H1 (cell line): ENCODE data around the gene F8. TPM values are rescaled to one million over a fixed set of nuclear protein-coding genes. Genes with fewer than 3 reads are reported as not detected.

Source experiments
- CTCF ChIA-PET: fragments of 300-600 bp; sonication (Branson Sonifier 250); formaldehyde crosslinking; loops from one replicate; lab custom pipeline; 2021; ENCODE audit not compliant: partially characterized antibody; lab: Charles Lee
- POLR2A ChIA-PET: fragments of 300-600 bp; sonication (Branson Sonifier 250); formaldehyde crosslinking; loops from one replicate; lab custom pipeline; 2021; ENCODE audit warnings: inconsistent platforms; ENCODE audit not compliant: partially characterized antibody; lab: Charles Lee
- DNase-seq, 2 experiments: peaks; one replicate each; pipeline versions ENCODE4 v3.0.0 to v3.0.0-alpha.2; 2010 to 2022; ENCODE audit warnings: low spot score in 2 of 2, low read depth in 1 of 2, mixed read lengths in 1 of 2
- FAIRE-seq: peaks from 2 replicates; lab custom pipeline; 2011; peaks lifted over from hg19 to GRCh38; lab: Jason Lieb, UNC
- H2AFZ ChIP-seq: 2 replicates; pipeline ENCODE4 v1.8.1; 2012; ENCODE audit warnings: low read length, inconsistent platforms
- H2AK5ac ChIP-seq: 2 replicates; pipeline ENCODE4 v1.6.1; 2013; ENCODE audit warnings: low read depth, low read length
- H2BK120ac ChIP-seq: replicated peaks from 2 replicates; pipeline ENCODE3; 2013; ENCODE audit warnings: low read depth, low read length, inconsistent platforms
- H2BK12ac ChIP-seq: 2 replicates; pipeline ENCODE4 v1.6.1; 2013; ENCODE audit warnings: low read depth, low read length
- H2BK15ac ChIP-seq: 2 replicates; pipeline ENCODE4 v1.6.1; 2013; ENCODE audit warnings: low read length
- H2BK20ac ChIP-seq: 2 replicates; pipeline ENCODE4 v1.6.1; 2013; ENCODE audit warnings: low read length
- H2BK5ac ChIP-seq: 2 replicates; pipeline ENCODE4 v1.6.1; 2013; ENCODE audit warnings: low read depth, low read length
- H3K14ac ChIP-seq: 2 replicates; pipeline ENCODE4 v1.6.1; 2013; ENCODE audit warnings: inconsistent platforms; ENCODE audit not compliant: insufficient read length
- H3K18ac ChIP-seq: 2 replicates; pipeline ENCODE4 v1.6.1; 2013; ENCODE audit warnings: low read length; ENCODE audit errors: extremely low read depth
- H3K23ac ChIP-seq: 2 replicates; pipeline ENCODE4 v1.6.1; 2013; ENCODE audit warnings: inconsistent platforms; ENCODE audit not compliant: insufficient read length
- H3K23me2 ChIP-seq: 2 replicates; pipeline ENCODE4 v1.6.1; 2013; ENCODE audit warnings: low read depth, low read length
- H3K27ac ChIP-seq: 2 replicates; pipeline ENCODE4 v1.6.1; 2011; ENCODE audit warnings: low read depth, low read length, inconsistent platforms
- H3K27me3 ChIP-seq, 4 experiments: replicated peaks in 1 of 4; 1 replicate in 1 of 4; 2 replicates in 3 of 4; pipeline versions ENCODE4 v1.6.1 to v1.8.1; 2011 to 2013; ENCODE audit warnings: low read length in 3 of 4, mild to moderate bottlenecking in 3 of 4, inconsistent platforms in 2 of 4, mixed read lengths in 2 of 4, moderate library complexity in 1 of 4; ENCODE audit not compliant: control insufficient read depth in 3 of 4, insufficient read depth in 3 of 4; ENCODE audit errors: extremely low read depth in 1 of 4
- H3K36me3 ChIP-seq, 4 experiments: 2 replicates each; pipeline versions ENCODE4 v1.6.1 to v1.8.1; 2011 to 2013; ENCODE audit warnings: mild to moderate bottlenecking in 4 of 4, low read length in 3 of 4, moderate library complexity in 2 of 4, control low read depth in 1 of 4, inconsistent platforms in 1 of 4; ENCODE audit not compliant: insufficient read depth in 4 of 4, control insufficient read depth in 2 of 4
- H3K4ac ChIP-seq: replicated peaks from 2 replicates; pipeline ENCODE3; 2013; ENCODE audit warnings: low read length, low read depth, mixed read lengths, inconsistent platforms; ENCODE audit not compliant: insufficient read length
- H3K4me1 ChIP-seq, 4 experiments: replicated peaks in 1 of 4; 1 replicate in 1 of 4; 2 replicates in 3 of 4; pipeline versions ENCODE4 v1.6.1 to v1.8.1; 2011 to 2013; ENCODE audit warnings: low read length in 3 of 4, inconsistent platforms in 2 of 4, mixed read lengths in 1 of 4; ENCODE audit not compliant: insufficient read depth in 4 of 4, control insufficient read depth in 3 of 4
- H3K4me2 ChIP-seq, 2 experiments: 2 replicates each; pipeline versions ENCODE4 v1.6.1 to v1.8.1; 2011 to 2013; ENCODE audit warnings: low read depth in 2 of 2, low read length in 2 of 2, control low read depth in 1 of 2, inconsistent platforms in 1 of 2, mild to moderate bottlenecking in 1 of 2; ENCODE audit not compliant: insufficient read depth in 1 of 2
- H3K4me3 ChIP-seq, 4 experiments: fragments of 200-600, 300-600 bp in 1 of 4; sonication (generic), shearing (Covaris generic), sonication (Bioruptor Twin) in 1 of 4; 2 replicates each; pipeline versions ENCODE4 v1.5.1 to v1.8.1; 2011 to 2016; ENCODE audit warnings: low read length in 4 of 4, low read depth in 3 of 4, control low read depth in 2 of 4, inconsistent platforms in 2 of 4, mild to moderate bottlenecking in 2 of 4, mixed read lengths in 1 of 4, moderate library complexity in 1 of 4; ENCODE audit not compliant: insufficient read depth in 2 of 4; ENCODE audit errors: extremely low read depth in 1 of 4
- H3K56ac ChIP-seq: replicated peaks from 2 replicates; pipeline ENCODE3; 2013; ENCODE audit warnings: low read depth, mild to moderate bottlenecking, mixed read lengths, low read length, inconsistent platforms; ENCODE audit not compliant: insufficient read length
- H3K79me1 ChIP-seq: 2 replicates; pipeline ENCODE4 v1.6.1; 2013; ENCODE audit warnings: low read depth, low read length, control low read depth
- H3K79me2 ChIP-seq, 2 experiments: 2 replicates each; pipeline versions ENCODE4 v1.6.1 to v1.8.1; 2012 to 2013; ENCODE audit warnings: low read length in 2 of 2, mild to moderate bottlenecking in 2 of 2, inconsistent platforms in 1 of 2; ENCODE audit not compliant: insufficient read depth in 2 of 2, control insufficient read depth in 1 of 2
- H3K9ac ChIP-seq, 4 experiments: replicated peaks in 1 of 4; 1 replicate in 1 of 4; 2 replicates in 3 of 4; pipeline versions ENCODE4 v1.6.1 to v1.8.1; 2011 to 2013; ENCODE audit warnings: low read depth in 3 of 4, low read length in 3 of 4, control low read depth in 2 of 4, mild to moderate bottlenecking in 2 of 4, moderate library complexity in 2 of 4, inconsistent platforms in 1 of 4; ENCODE audit errors: extremely low read depth in 1 of 4
- H3K9me3 ChIP-seq, 2 experiments: 2 replicates each; pipeline versions ENCODE4 v1.6.1 to v1.8.1; 2012 to 2013; ENCODE audit warnings: mild to moderate bottlenecking in 2 of 2, moderate library complexity in 2 of 2, control low read depth in 1 of 2, inconsistent platforms in 1 of 2, low read depth in 1 of 2, low read length in 1 of 2, mixed read lengths in 1 of 2; ENCODE audit not compliant: insufficient read depth in 2 of 2
- H4K20me1 ChIP-seq, 2 experiments: replicated peaks in 1 of 2; 2 replicates each; pipeline versions ENCODE3 to v1.8.1; 2011 to 2013; ENCODE audit warnings: inconsistent platforms in 2 of 2, low read length in 2 of 2, mild to moderate bottlenecking in 1 of 2; ENCODE audit not compliant: insufficient read depth in 2 of 2, control insufficient read depth in 1 of 2
- H4K5ac ChIP-seq: 2 replicates; pipeline ENCODE4 v1.6.1; 2013; ENCODE audit warnings: low read length, low read depth, mixed read lengths, inconsistent platforms; ENCODE audit not compliant: insufficient read length
- H4K8ac ChIP-seq: 2 replicates; pipeline ENCODE4 v1.8.0; 2013; ENCODE audit warnings: mild to moderate bottlenecking, moderate library complexity, low read length, inconsistent platforms; ENCODE audit not compliant: insufficient read depth; ENCODE audit errors: extremely low read depth
- H4K91ac ChIP-seq: replicated peaks from 2 replicates; pipeline ENCODE3; 2013; ENCODE audit warnings: low read length, mixed read lengths, inconsistent platforms; ENCODE audit not compliant: insufficient read length
- ASH2L ChIP-seq: fragments of 200-600, 300-600 bp; sonication (generic); IDR thresholded peaks from one replicate; pipeline ENCODE4 v1.7.1; 2017; ENCODE audit warnings: low read length
- CHD1 ChIP-seq: IDR thresholded peaks from 2 replicates; pipeline ENCODE4 v1.6.1; 2012; ENCODE audit warnings: low read depth, low read length, improper control_type of control experiment
- EP300 ChIP-seq, 2 experiments: IDR thresholded peaks; 1 replicate in 1 of 2; 2 replicates in 1 of 2; pipeline ENCODE4 v1.6.1; 2011 to 2012; ENCODE audit warnings: low read depth in 2 of 2, low read length in 2 of 2, mild to moderate bottlenecking in 2 of 2, borderline replicate concordance in 1 of 2, inconsistent platforms in 1 of 2, moderate library complexity in 1 of 2
- GABPA ChIP-seq: IDR thresholded peaks from 2 replicates; pipeline ENCODE4 v1.6.1; 2011; ENCODE audit warnings: mild to moderate bottlenecking, low read length, moderate library complexity, borderline replicate concordance; ENCODE audit not compliant: insufficient read depth
- JUND ChIP-seq: IDR thresholded peaks from 2 replicates; pipeline ENCODE4 v1.6.1; 2011; ENCODE audit warnings: mild to moderate bottlenecking, improper control_type of control experiment, low read length
- POU5F1 ChIP-seq: IDR thresholded peaks from 2 replicates; pipeline ENCODE4 v1.6.1; 2011; ENCODE audit warnings: low read depth, mild to moderate bottlenecking, low read length, moderate library complexity
- RNF2 ChIP-seq: fragments of 200-900, 300-1000 bp; sonication (generic); IDR thresholded peaks from 2 replicates; pipeline ENCODE4 v1.7.1; 2016; ENCODE audit warnings: borderline replicate concordance, low read depth, mild to moderate bottlenecking, antibody characterized with exemption, low read length; ENCODE audit not compliant: poor library complexity, severe bottlenecking; ENCODE audit errors: missing control alignments
- SAP30 ChIP-seq: fragments of 300-600 bp; sonication (generic); IDR thresholded peaks from 2 replicates; pipeline ENCODE4 v1.7.1; 2012; ENCODE audit warnings: low read length, moderate library complexity, mild to moderate bottlenecking, inconsistent platforms; ENCODE audit not compliant: insufficient read depth, insufficient replicate concordance
- ZNF274 ChIP-seq: IDR thresholded peaks from 2 replicates; pipeline ENCODE4 v1.7.0; 2012; ENCODE audit warnings: low read length, borderline replicate concordance; ENCODE audit errors: extremely low read depth
- WGBS, 2 experiments: shearing (Covaris generic) in 1 of 2; methylation state at CpG; one replicate each; pipeline versions ENCODE4 v1.1.6 to v1.1.7; 2013 to 2015; ENCODE audit warnings: low lambda C conversion rate in 2 of 2, mixed read lengths in 2 of 2, inconsistent platforms in 1 of 2, low coverage in 1 of 2, missing lambda C conversion rate in 1 of 2; ENCODE audit not compliant: insufficient replicate concordance in 2 of 2, insufficient coverage in 1 of 2, insufficient read length in 1 of 2; ENCODE audit errors: extremely low coverage in 1 of 2, missing lambda C conversion rate in 1 of 2; 5-methylcytosine and 5-hydroxymethylcytosine counted together
- polyA plus RNA-seq, 7 experiments: library from polyadenylated mRNA; depleted of rRNA in 3 of 7; stranded (reverse) in 5 of 7; unstranded in 2 of 7; fragments of >200 nt in 5 of 7; fragments of 200-250 nt in 2 of 7; gene quantifications; 1 replicate in 5 of 7; 2 replicates in 1 of 7; 4 replicates in 1 of 7; pipeline versions ENCODE4 v1.2.1 to v1.2.3, GENCODE V29; 2011 to 2013; ENCODE audit warnings: missing spikeins in 2 of 7, mixed read lengths in 2 of 7
- total RNA-seq: library from RNA; stranded (reverse); fragmentation: NEBNext Ultra II Directional; extraction: Animal tissue kit (Norgen Biotek cat#: 25700); gene quantifications from 2 replicates; pipeline ENCODE4 v1.2.1, GENCODE V29; 2021
- TF ChIP-seq, protein P1 (sequence below): IDR thresholded peaks from 2 replicates; pipeline ENCODE4 v1.6.1; 2012; ENCODE audit warnings: low read length, inconsistent platforms

The F8 gene
- total and polyA plus RNA-seq, 2 of the 8 experiments (the other 6 are each of a cell fraction or from before 2014, with no cell fraction given): 1.1 to 2.6 TPM

DNA sequence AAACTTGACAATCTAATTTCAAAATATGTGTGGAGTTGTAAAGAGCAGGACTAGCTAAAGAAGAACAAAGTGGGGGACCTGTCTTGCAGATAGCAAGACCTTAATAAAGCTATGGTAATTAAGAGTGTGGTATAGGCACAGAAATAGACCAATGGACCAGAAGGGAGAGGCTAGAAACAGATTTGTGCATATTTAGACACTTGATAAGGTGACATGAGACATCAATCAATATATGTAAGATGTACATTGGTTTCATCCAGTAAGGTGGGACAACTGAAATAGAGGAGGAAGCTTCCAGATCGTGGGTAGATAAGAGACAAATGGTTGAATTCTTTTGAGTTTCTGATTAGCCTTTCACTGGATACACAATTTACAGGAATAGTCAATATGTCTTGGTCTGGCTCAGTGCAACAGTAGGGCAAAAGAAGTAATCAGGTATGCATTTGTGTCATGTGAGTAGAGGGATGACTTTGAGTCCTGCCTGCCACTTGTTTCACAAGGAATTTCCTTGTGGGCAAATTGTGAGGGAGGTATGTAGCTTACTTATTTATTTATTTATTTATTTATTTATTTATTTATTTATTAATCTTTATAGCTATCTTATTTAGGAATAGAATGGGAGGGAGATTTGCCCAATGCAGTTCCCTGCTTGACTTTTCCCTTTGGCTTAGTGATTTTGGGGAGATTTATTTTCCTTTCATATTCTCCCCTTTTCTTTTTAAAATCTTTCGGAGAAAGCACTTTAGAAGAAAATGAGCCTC, 210.0 kb downstream of the F8 start:
- H3K27me3 ChIP-seq: no peaks in the 10 kb centered on the region
- H3K23ac ChIP-seq: no peak overlapping the region
- ChIA-PET CTCF (interaction anchor here (0.6 kb wide), 1 partner anchor 30 kb away, joined by 3 read pairs; no protein-coding TSS in a partner anchor), POLR2A (interaction anchor here (2.0 kb wide), 1 partner anchor 8 kb away, joined by 7 read pairs; no protein-coding TSS in a partner anchor)
- H3K36me3 ChIP-seq: peaks cover 0 to 2% (median 0%) of the 10 kb centered on the region in 4 experiments; a peak in 1 of 8 replicates
- no peak overlapping the region for H3K56ac ChIP-seq
- no peak overlapping the region for H2BK120ac ChIP-seq
- no peak overlapping the region for H3K4ac ChIP-seq
- H2BK15ac ChIP-seq: no peak overlapping the region
- FAIRE-seq: no peak
- no peaks in the 10 kb centered on the region for H3K4me1 ChIP-seq
- H3K23me2 ChIP-seq: no peaks in the 10 kb centered on the region
- H3K18ac ChIP-seq: no peak overlapping the region
- H2BK12ac ChIP-seq: no peak overlapping the region
- H3K27ac ChIP-seq: no peak overlapping the region
- no peak overlapping the region for H2BK5ac ChIP-seq
- no peaks in the 10 kb centered on the region for H4K20me1 ChIP-seq
- H4K5ac ChIP-seq: no peak overlapping the region
- H3K4me3 ChIP-seq: no peak overlapping the region
- no peak overlapping the region for H2AK5ac ChIP-seq
- no peak overlapping the region for H2BK20ac ChIP-seq
- H4K8ac ChIP-seq: no peak overlapping the region
- H3K4me2 ChIP-seq: no peak overlapping the region
- WGBS, 2 experiments: 78% methylated on average over 2 of the region's 2 CpGs; no CpG with 5 or more reads in 1 of the 2 experiments
- no peak overlapping the region for H2AFZ ChIP-seq
- no peak overlapping the region for H4K91ac ChIP-seq
- H3K9ac ChIP-seq: no peak overlapping the region
- H3K14ac ChIP-seq: no peak overlapping the region
- no peaks in the 10 kb centered on the region for H3K79me2 ChIP-seq
- H3K9me3 ChIP-seq: peaks cover 0 to 4% of the 10 kb centered on the region in 2 experiments; a peak in 2 of 4 replicates
- DNase-seq: no peak
- no peaks in the 10 kb centered on the region for H3K79me1 ChIP-seq
- TF ChIP-seq RNF2: no peak
- no peak for TF ChIP-seq JUND
- no peak for TF ChIP-seq ZNF274
- no peak for TF ChIP-seq POU5F1
- no peak for TF ChIP-seq CHD1
- no peak for TF ChIP-seq ASH2L
- no peak for TF ChIP-seq SAP30
- TF ChIP-seq, protein P1, sequence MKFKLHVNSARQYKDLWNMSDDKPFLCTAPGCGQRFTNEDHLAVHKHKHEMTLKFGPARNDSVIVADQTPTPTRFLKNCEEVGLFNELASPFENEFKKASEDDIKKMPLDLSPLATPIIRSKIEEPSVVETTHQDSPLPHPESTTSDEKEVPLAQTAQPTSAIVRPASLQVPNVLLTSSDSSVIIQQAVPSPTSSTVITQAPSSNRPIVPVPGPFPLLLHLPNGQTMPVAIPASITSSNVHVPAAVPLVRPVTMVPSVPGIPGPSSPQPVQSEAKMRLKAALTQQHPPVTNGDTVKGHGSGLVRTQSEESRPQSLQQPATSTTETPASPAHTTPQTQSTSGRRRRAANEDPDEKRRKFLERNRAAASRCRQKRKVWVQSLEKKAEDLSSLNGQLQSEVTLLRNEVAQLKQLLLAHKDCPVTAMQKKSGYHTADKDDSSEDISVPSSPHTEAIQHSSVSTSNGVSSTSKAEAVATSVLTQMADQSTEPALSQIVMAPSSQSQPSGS: no peak
- no peak for TF ChIP-seq EP300 (IDR thresholded peaks at IDR 0.05; ENCODE audit: borderline replicate concordance in 1 of 2, low read depth in 2 of 2, low read length in 2 of 2)
- no peak for TF ChIP-seq GABPA
